Thyroid gland (tissue), 4 donors: ENCODE measurements around the gene AMN1. TPM values are rescaled to one million over a fixed set of nuclear protein-coding genes. Genes with fewer than 3 reads are reported as not detected.

Experiments used
- DNase-seq, 2 donors: peaks; one replicate each; pipeline ENCODE4 v3.0.0-alpha.2; 2019
- H3K27ac ChIP-seq, 3 donors: fragments of 200-600 bp; sonication (generic); 1 replicate in 2 of 3; 2 replicates in 1 of 3; pipeline ENCODE4 v1.5.1; 2016 to 2019; ENCODE audit warnings: mild to moderate bottlenecking in 1 of 3, moderate library complexity in 1 of 3
- H3K27me3 ChIP-seq: fragments of 200-600 bp; sonication (generic); one replicate; pipeline ENCODE4 v1.5.1; 2019
- H3K36me3 ChIP-seq, 2 donors: fragments of 200-600 bp; sonication (generic); one replicate each; pipeline ENCODE4 v1.5.1; 2016 to 2019
- H3K4me1 ChIP-seq, 2 donors: fragments of 200-600 bp; sonication (generic); one replicate each; pipeline ENCODE4 v1.5.1; 2017 to 2019
- H3K4me3 ChIP-seq, 3 donors: fragments of 200-600 bp; sonication (generic); replicated peaks in 1 of 3; 1 replicate in 2 of 3; 2 replicates in 1 of 3; pipeline ENCODE4 v1.5.1; 2016; ENCODE audit warnings: mild to moderate bottlenecking in 1 of 3
- H3K9me3 ChIP-seq: fragments of 200-600 bp; sonication (generic); one replicate; pipeline ENCODE4 v1.5.1; 2017
- POLR2A ChIP-seq, 2 donors: fragments of 450-650 bp; IDR thresholded peaks; one replicate each; pipeline ENCODE4 v1.6.1; 2017; ENCODE audit warnings: antibody characterized with exemption in 2 of 2, mild to moderate bottlenecking in 2 of 2, moderate library complexity in 1 of 2
- WGBS, 2 donors: methylation state at CpG; one replicate each; pipeline ENCODE4 v1.1.5; 2017; 5-methylcytosine and 5-hydroxymethylcytosine counted together
- intact Hi-C: fragments of 100-400 bp; cut with DNase I; formaldehyde crosslinking; loops from one replicate; pipeline ENCODE4 v1.15.1; 2023
- total RNA-seq, 4 donors: library from RNA; depleted of rRNA; stranded (reverse); fragments of >200 nt; gene quantifications; one replicate each; pipeline ENCODE4 v1.2.3, GENCODE V29; 2016
- TF ChIP-seq, protein P1 (sequence below), 6 experiments: fragments of 200-600 bp in 3 of 6; fragments of 450-650 bp in 3 of 6; sonication (generic) in 3 of 6; IDR thresholded peaks; one replicate each; pipeline ENCODE4 v1.5.1; 2016 to 2019; ENCODE audit warnings: antibody characterized with exemption in 6 of 6, mild to moderate bottlenecking in 2 of 6, inconsistent platforms in 1 of 6, moderate library complexity in 1 of 6

AMN1 gene
- total RNA-seq, 4 donors from 2014 or later = 4.8 to 21.0 (median 8.8) TPM

DNA sequence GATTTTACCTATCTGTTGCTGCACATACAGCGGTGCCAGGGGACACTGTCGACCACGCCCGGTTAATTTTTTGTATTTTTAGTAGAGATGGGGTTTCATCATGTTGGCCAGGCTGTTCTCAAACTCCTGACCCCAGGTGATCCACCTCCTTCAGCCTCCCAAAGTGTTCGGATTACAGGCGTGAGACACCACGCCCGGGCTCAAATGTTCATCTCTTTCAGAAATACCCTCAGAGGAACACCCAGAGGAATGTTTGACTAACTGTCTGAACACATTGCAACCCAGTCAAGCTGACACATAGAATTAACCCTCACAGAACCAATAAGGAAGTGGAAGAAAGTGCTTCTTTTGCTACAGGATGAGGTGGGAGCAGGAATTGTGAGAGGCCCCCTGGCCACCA, 84.3 kb downstream of the AMN1 start:
- Histone ChIP-seq H3K9me3 (no peaks in the 10 kb centered on the region), H3K4me1 (no peaks in the 10 kb centered on the region), H3K27ac (no peak overlapping the region), H3K27me3 (no peaks in the 10 kb centered on the region), H3K36me3 (no peaks in the 10 kb centered on the region), H3K4me3 (no peak overlapping the region)
- TF ChIP-seq, protein P1, sequence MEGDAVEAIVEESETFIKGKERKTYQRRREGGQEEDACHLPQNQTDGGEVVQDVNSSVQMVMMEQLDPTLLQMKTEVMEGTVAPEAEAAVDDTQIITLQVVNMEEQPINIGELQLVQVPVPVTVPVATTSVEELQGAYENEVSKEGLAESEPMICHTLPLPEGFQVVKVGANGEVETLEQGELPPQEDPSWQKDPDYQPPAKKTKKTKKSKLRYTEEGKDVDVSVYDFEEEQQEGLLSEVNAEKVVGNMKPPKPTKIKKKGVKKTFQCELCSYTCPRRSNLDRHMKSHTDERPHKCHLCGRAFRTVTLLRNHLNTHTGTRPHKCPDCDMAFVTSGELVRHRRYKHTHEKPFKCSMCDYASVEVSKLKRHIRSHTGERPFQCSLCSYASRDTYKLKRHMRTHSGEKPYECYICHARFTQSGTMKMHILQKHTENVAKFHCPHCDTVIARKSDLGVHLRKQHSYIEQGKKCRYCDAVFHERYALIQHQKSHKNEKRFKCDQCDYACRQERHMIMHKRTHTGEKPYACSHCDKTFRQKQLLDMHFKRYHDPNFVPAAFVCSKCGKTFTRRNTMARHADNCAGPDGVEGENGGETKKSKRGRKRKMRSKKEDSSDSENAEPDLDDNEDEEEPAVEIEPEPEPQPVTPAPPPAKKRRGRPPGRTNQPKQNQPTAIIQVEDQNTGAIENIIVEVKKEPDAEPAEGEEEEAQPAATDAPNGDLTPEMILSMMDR (IDR thresholded peaks at IDR 0.05) = no peak
- TF ChIP-seq POLR2A (IDR thresholded peaks at IDR 0.05) = no peak
- no peak for DNase-seq
- 80 to 90% methylated on average over 8 of the region's 8 CpGs for WGBS, 2 donors
- intact Hi-C loops = no loop called here

DNA sequence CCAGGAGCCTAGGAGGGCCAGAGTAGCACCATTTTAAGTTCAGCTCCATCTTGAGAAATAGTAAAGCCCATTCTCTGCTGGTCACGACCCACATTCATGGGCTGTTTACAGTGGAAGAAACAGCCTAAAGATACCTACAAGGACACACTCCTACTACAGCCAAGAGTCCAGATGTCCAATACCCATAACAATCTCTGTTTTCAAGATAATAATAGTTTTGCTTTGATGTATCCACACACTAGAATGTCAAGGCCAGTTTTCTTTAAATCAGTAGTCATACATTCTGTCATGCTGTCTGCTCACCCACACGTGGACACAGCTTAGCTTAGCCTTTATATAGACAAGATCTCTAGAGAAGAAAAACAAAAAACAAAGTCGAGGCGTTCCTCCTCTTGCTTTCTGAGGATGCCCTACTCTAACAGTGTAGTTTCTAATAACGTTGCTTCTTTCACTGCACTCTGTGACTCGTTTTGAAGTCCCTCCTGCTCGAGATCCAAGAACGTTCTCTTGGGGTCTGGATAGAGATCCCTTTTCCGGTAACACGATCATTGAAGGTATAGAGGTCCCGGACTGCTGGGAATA, 87.2 kb downstream of the AMN1 start:
- WGBS, 2 donors = 56 to 61% methylated on average over 11 of the region's 11 CpGs
- TF ChIP-seq POLR2A (IDR thresholded peaks at IDR 0.05) = no peak
- TF ChIP-seq, protein P1 (IDR thresholded peaks at IDR 0.05) = no peak
- no peaks in the 10 kb centered on the region for H3K4me1 ChIP-seq
- intact Hi-C loops = no loop called here
- no peak for DNase-seq
- H3K4me3 ChIP-seq = no peak overlapping the region
- H3K36me3 ChIP-seq = no peaks in the 10 kb centered on the region
- no peaks in the 10 kb centered on the region for H3K9me3 ChIP-seq
- H3K27me3 ChIP-seq = no peaks in the 10 kb centered on the region
- H3K27ac ChIP-seq = no peak overlapping the region

DNA sequence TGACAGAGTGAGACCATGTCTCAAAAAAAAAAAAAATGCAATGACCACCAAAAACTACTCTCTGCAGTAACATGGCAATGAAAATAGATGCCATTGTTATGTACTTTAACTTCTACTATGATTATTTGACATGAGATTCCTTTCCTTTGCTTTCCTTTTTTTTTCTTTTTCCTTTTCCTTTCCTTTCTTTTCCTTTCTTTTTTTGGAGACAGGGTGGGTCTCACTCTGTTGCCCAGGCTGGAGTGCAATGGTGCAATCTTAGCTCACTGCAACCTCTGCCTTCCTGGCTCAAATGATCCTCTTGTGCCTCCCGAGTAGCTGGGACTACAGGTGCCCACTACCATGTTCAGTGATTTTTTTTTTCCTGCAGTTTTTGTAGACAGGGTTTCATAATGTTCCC, 94.2 kb downstream of the AMN1 start:
- intact Hi-C loops = loop anchor here (2.0 kb wide), 1 partner anchor 234 kb away; no protein-coding TSS in a partner anchor
- no peaks in the 10 kb centered on the region for H3K9me3 ChIP-seq
- DNase-seq = no peak
- no peak overlapping the region for H3K4me3 ChIP-seq
- 94 to 97% methylated on average over 1 of the region's 1 CpG for WGBS, 2 donors
- H3K27ac ChIP-seq = no peak overlapping the region
- H3K36me3 ChIP-seq = no peaks in the 10 kb centered on the region
- no peaks in the 10 kb centered on the region for H3K4me1 ChIP-seq
- TF ChIP-seq, protein P1 (IDR thresholded peaks at IDR 0.05) = no peak
- no peak for TF ChIP-seq POLR2A (IDR thresholded peaks at IDR 0.05)
- no peaks in the 10 kb centered on the region for H3K27me3 ChIP-seq

DNA sequence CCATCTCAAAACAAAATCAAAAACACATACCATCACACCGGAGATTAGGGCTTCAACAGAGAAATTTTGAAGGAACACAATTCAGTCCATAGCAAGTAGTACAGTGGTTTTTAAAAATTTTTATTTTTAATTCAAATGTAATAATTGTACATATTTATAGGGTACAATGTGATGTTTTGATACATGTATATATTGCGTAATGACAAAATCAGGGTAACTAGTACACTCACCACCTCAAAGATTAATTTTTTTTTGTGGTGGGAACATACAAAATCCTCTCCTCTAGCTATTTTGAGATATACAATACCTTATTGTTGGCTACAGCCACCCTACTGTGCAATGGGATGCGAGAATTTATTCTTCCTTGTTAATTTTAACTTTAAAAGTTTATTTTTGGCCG, 95.4 kb downstream of the AMN1 start:
- no peak overlapping the region for H3K4me3 ChIP-seq
- H3K27me3 ChIP-seq = no peaks in the 10 kb centered on the region
- H3K9me3 ChIP-seq = no peaks in the 10 kb centered on the region
- intact Hi-C loops = no loop called here
- H3K36me3 ChIP-seq = no peaks in the 10 kb centered on the region
- H3K4me1 ChIP-seq = no peaks in the 10 kb centered on the region
- no peak for DNase-seq
- H3K27ac ChIP-seq = no peak overlapping the region
- TF ChIP-seq, protein P1 (IDR thresholded peaks at IDR 0.05) = no peak
- TF ChIP-seq POLR2A (IDR thresholded peaks at IDR 0.05) = no peak
- WGBS, 2 donors = 81 to 86% methylated on average over 4 of the region's 4 CpGs

DNA sequence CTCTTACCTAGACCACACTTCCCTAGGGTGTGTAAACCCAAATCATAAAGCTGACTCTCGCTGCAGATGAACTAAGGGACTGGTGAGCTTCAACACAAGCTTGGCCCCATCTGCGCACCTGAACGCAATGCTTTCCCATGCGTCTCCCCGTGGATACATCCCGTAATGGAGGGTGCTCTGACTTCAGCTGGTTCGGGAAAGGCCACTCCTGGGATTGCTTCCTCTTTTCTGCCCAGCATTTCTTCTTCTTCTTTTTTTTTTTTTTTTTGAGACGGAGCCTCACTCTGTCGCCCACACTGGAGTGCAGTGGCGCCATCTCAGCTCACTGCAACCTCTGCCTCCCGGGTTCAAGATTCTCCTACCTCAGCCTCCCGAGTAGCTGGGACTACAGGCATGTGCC, 97.0 kb downstream of the AMN1 start:
- Histone ChIP-seq H3K4me1 (no peaks in the 10 kb centered on the region), H3K36me3 (no peaks in the 10 kb centered on the region), H3K4me3 (no peak overlapping the region), H3K9me3 (no peaks in the 10 kb centered on the region), H3K27me3 (no peaks in the 10 kb centered on the region), H3K27ac (no peak overlapping the region)
- 93 to 95% methylated on average over 12 of the region's 12 CpGs for WGBS, 2 donors
- no peak for DNase-seq
- TF ChIP-seq, protein P1 (IDR thresholded peaks at IDR 0.05) = no peak
- no peak for TF ChIP-seq POLR2A (IDR thresholded peaks at IDR 0.05)
- intact Hi-C loops = no loop called here
